Natural killer cell (primary cell): ENCODE measurements around the gene ZNF502. TPM values are rescaled to one million over a fixed set of nuclear protein-coding genes. Genes with fewer than 3 reads are reported as not detected.

Experiments
- ATAC-seq, 3 donors: fragments of 150-1000 bp in 2 of 3; fragments of 200-7000 bp in 1 of 3; cut with Tn5 transposase; 1 replicate in 1 of 3; 2 replicates in 2 of 3; pipeline ENCODE4 v1.10.0; 2021; ENCODE audit warnings: mild to moderate bottlenecking in 2 of 3, moderate library complexity in 2 of 3
- DNase-seq, 2 donors: peaks; one replicate each; pipeline versions ENCODE4 v3.0.0 to v3.0.0-alpha.2; 2013 to 2021; ENCODE audit warnings: mixed read lengths in 1 of 2
- H3K27ac ChIP-seq: one replicate; pipeline ENCODE4 v1.5.1; 2013; ENCODE audit warnings: mild to moderate bottlenecking, low read length
- H3K27me3 ChIP-seq: one replicate; pipeline ENCODE4 v1.6.1; 2013; ENCODE audit warnings: low read length; ENCODE audit not compliant: control insufficient read depth, insufficient read depth
- H3K36me3 ChIP-seq: one replicate; pipeline ENCODE4 v1.6.1; 2013; ENCODE audit warnings: low read length; ENCODE audit not compliant: control insufficient read depth, insufficient read depth
- H3K4me1 ChIP-seq: one replicate; pipeline ENCODE4 v1.6.1; 2013; ENCODE audit warnings: low read length; ENCODE audit not compliant: control insufficient read depth, insufficient read depth
- H3K4me3 ChIP-seq: one replicate; pipeline ENCODE4 v1.5.1; 2013; ENCODE audit warnings: low read length
- H3K9me3 ChIP-seq: one replicate; pipeline ENCODE4 v1.6.1; 2013; ENCODE audit warnings: low read length; ENCODE audit not compliant: control insufficient read depth, insufficient read depth
- H3K27ac Mint-ChIP-seq, 2 donors: one replicate each; pipeline ENCODE4 v1.8.0; 2022; ENCODE audit warnings: mild to moderate bottlenecking in 2 of 2, mixed read lengths in 2 of 2, moderate library complexity in 1 of 2
- H3K27me3 Mint-ChIP-seq, 2 donors: one replicate each; pipeline ENCODE4 v1.8.0; 2022; ENCODE audit warnings: low read depth in 2 of 2, mixed read lengths in 2 of 2
- H3K36me3 Mint-ChIP-seq: one replicate; pipeline ENCODE4 v1.8.0; 2022; ENCODE audit warnings: mixed read lengths
- H3K4me1 Mint-ChIP-seq, 2 donors: one replicate each; pipeline ENCODE4 v1.8.0; 2022; ENCODE audit warnings: mixed read lengths in 2 of 2
- H3K4me3 Mint-ChIP-seq: one replicate; pipeline ENCODE4 v1.8.0; 2022; ENCODE audit warnings: mild to moderate bottlenecking, moderate library complexity, mixed read lengths
- H3K9me3 Mint-ChIP-seq, 2 donors: one replicate each; pipeline ENCODE4 v1.8.0; 2022; ENCODE audit warnings: mixed read lengths in 2 of 2
- WGBS: methylation state at CpG from one replicate; pipeline ENCODE4 v1.1.7; 2013; ENCODE audit warnings: missing lambda C conversion rate; ENCODE audit not compliant: insufficient coverage; 5-methylcytosine and 5-hydroxymethylcytosine counted together
- intact Hi-C: fragments of 100-400 bp; cut with micrococcal nuclease; formaldehyde crosslinking; loops from one replicate; pipeline ENCODE4 v1.14.2; 2022
- total RNA-seq, 4 donors: library from RNA; stranded (reverse); fragments of 120-200 nt in 1 of 4; gene quantifications; one replicate each; pipeline versions ENCODE4 v1.2.3 to v1.2.4, GENCODE V29; 2013 to 2022
- TF ChIP-seq, protein P1 (sequence below): fragments of 200-600 bp; IDR thresholded peaks from one replicate; pipeline ENCODE4 v1.8.0; 2022; ENCODE audit warnings: antibody characterized with exemption

Gene ZNF502
- total RNA-seq, 3 donors from 2014 or later (not counting 1 experiment from before 2014, with no cell fraction given): 2.8 to 7.0 (median 4.4) TPM

GRCh38 chr3:44761424-44762169 is 49.1 kb downstream of the ZNF502 start, which contains the start of the genes KIAA1143 and KIF15:
Gene KIAA1143, minus strand, starts transcription at chr3:44761619. Its CDS starts 17 bp downstream, at chr3:44761602.
Gene KIF15, plus strand, starts transcription at chr3:44761794. Its CDS starts 72 bp downstream, at chr3:44761866.
- DNase-seq: peak; percentile 97 to 99
- Mint-ChIP-seq H3K36me3 (no peaks in the 10 kb centered on the region), H3K4me1 (peaks cover 28 to 36% of the 10 kb centered on the region in 2 donors), H3K27ac (peak within 1 kb of the TSS; percentile 89 to 90), H3K9me3 (peaks cover 0 to 3% of the 10 kb centered on the region in 2 donors), H3K4me3 (peak within 1 kb of the TSS; percentile 93), H3K27me3 (no peaks in the 10 kb centered on the region)
- intact Hi-C loops: loop anchor here (1.0 to 10.0 kb wide), 6 partner anchors 32 to 427 kb away; partner anchors contain the start of genes EXOSC7, TCAIM, TMEM42 and ZDHHC3
- Histone ChIP-seq H3K27ac (peak within 1 kb of the TSS; percentile 66), H3K36me3 (no peaks in the 10 kb centered on the region), H3K4me3 (peak within 1 kb of the TSS; percentile 60), H3K27me3 (no peaks in the 10 kb centered on the region), H3K9me3 (no peaks in the 10 kb centered on the region), H3K4me1 (peaks cover 13% of the 10 kb centered on the region)
- under 1% methylated on average over 64 of the region's 64 CpGs for WGBS
- peak; percentile 97 to 98 (median 98) for ATAC-seq
- TF ChIP-seq, protein P1, sequence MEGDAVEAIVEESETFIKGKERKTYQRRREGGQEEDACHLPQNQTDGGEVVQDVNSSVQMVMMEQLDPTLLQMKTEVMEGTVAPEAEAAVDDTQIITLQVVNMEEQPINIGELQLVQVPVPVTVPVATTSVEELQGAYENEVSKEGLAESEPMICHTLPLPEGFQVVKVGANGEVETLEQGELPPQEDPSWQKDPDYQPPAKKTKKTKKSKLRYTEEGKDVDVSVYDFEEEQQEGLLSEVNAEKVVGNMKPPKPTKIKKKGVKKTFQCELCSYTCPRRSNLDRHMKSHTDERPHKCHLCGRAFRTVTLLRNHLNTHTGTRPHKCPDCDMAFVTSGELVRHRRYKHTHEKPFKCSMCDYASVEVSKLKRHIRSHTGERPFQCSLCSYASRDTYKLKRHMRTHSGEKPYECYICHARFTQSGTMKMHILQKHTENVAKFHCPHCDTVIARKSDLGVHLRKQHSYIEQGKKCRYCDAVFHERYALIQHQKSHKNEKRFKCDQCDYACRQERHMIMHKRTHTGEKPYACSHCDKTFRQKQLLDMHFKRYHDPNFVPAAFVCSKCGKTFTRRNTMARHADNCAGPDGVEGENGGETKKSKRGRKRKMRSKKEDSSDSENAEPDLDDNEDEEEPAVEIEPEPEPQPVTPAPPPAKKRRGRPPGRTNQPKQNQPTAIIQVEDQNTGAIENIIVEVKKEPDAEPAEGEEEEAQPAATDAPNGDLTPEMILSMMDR: no peak

DNA sequence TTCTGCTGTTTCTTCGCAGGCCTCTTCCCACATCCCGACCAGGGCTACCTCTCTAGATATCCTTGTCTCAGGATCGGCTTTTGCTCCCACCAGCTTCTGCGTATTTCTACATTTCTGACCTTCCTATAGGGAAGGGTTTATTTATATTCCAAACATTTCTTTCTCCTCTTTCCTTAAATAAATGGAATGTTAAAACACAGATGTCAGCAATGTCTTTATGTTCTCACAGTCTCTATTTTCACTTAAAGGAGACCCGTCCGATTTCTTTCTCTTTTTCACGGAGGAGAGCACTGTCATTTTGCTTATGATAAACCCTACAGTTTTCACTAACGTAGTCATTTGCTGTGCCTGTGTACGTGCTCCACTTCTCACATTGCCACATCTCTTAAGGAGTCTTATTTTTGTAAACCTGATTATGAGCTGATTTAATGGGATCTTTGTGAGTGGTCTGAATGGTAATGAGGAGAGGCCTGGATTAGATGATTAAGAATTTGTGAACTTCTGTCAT is 49.8 kb downstream of the ZNF502 start:
- Histone ChIP-seq H3K4me3 (peak overlapping the region; percentile 60), H3K9me3 (no peaks in the 10 kb centered on the region), H3K36me3 (no peaks in the 10 kb centered on the region), H3K27ac (no peak overlapping the region), H3K4me1 (peaks cover 13% of the 10 kb centered on the region), H3K27me3 (no peaks in the 10 kb centered on the region)
- Mint-ChIP-seq H3K36me3 (no peaks in the 10 kb centered on the region), H3K27ac (peak overlapping the region; percentile 89 to 90), H3K4me1 (peaks cover 25 to 33% of the 10 kb centered on the region in 2 donors), H3K27me3 (no peaks in the 10 kb centered on the region), H3K4me3 (peak overlapping the region; percentile 93), H3K9me3 (peaks cover 0 to 3% of the 10 kb centered on the region in 2 donors)
- WGBS: 5% methylated on average over 7 of the region's 9 CpGs
- ATAC-seq: no peak
- intact Hi-C loops: loop anchor here (5.0 to 10.0 kb wide), 2 partner anchors 50 to 427 kb away; partner anchors contain the start of genes TCAIM and ZNF502
- TF ChIP-seq, protein P1: no peak
- peak in 1 of 2 donors; percentile 9 for DNase-seq

GRCh38 chr3:44762690-44763089 is 50.2 kb downstream of the ZNF502 start:
- peaks cover 21 to 29% of the 10 kb centered on the region in 2 donors for H3K4me1 Mint-ChIP-seq
- H3K9me3 ChIP-seq: no peaks in the 10 kb centered on the region
- peak overlapping the region; percentile 89 to 90 for H3K27ac Mint-ChIP-seq
- peaks cover 0 to 3% of the 10 kb centered on the region in 2 donors for H3K9me3 Mint-ChIP-seq
- H3K36me3 ChIP-seq: no peaks in the 10 kb centered on the region
- no peaks in the 10 kb centered on the region for H3K36me3 Mint-ChIP-seq
- H3K4me3 ChIP-seq: no peak overlapping the region
- TF ChIP-seq, protein P1: no peak
- DNase-seq (no peak), ATAC-seq (no peak)
- peak overlapping the region; percentile 93 for H3K4me3 Mint-ChIP-seq
- WGBS: 70% methylated on average over 5 of the region's 5 CpGs
- intact Hi-C loops: loop anchor here (5.0 to 10.0 kb wide), 2 partner anchors 50 to 428 kb away; partner anchors contain the start of genes TCAIM and ZNF502
- no peak overlapping the region for H3K27ac ChIP-seq
- peaks cover 13% of the 10 kb centered on the region for H3K4me1 ChIP-seq
- no peaks in the 10 kb centered on the region for H3K27me3 Mint-ChIP-seq
- no peaks in the 10 kb centered on the region for H3K27me3 ChIP-seq
